Measurements from ENCODE around the gene RPP14.

RPP14 gene

GRCh38 chr3:58292866-58293265 is 13.2 kb upstream of the RPP14 start:
- DNase-seq = no peak

- DNase-seq = no peak
Observed at GRCh38 chr3:58293516-58293915, 12.5 kb upstream of the RPP14 start.

- DNase-seq = no peak
Observed at GRCh38 chr3:58296269-58296668, 9.8 kb upstream of the RPP14 start.

- DNase-seq = no peak
Observed at GRCh38 chr3:58296843-58297242, 9.2 kb upstream of the RPP14 start.

- DNase-seq = no peak
Observed at GRCh38 chr3:58298190-58298589, 7.9 kb upstream of the RPP14 start.

- no peak for DNase-seq
Observed at GRCh38 chr3:58299075-58299474, 7.0 kb upstream of the RPP14 start.

- DNase-seq = peak; percentile 25 to 46
Observed at GRCh38 chr3:58299839-58300516, 6.1 kb upstream of the RPP14 start.

- DNase-seq = peak; percentile 57 to 64
Observed at GRCh38 chr3:58307639-58308215, 1.7 kb downstream of the RPP14 start.

GRCh38 chr3:58308728-58309127 is 2.7 kb downstream of the RPP14 start:
- no peak for DNase-seq

GRCh38 chr3:58317811-58318210 is 11.8 kb downstream of the RPP14 start:
- no peak for DNase-seq

- no peak for DNase-seq
Observed at GRCh38 chr3:58321791-58322190, 15.7 kb downstream of the RPP14 start.

GRCh38 chr3:58322793-58323192 is 16.7 kb downstream of the RPP14 start:
- DNase-seq = no peak

GRCh38 chr3:58323529-58324390 is 17.7 kb downstream of the RPP14 start:
- no peak for DNase-seq

- DNase-seq = no peak
Observed at GRCh38 chr3:58324391-58325390, 18.6 kb downstream of the RPP14 start.

- DNase-seq = no peak
Observed at GRCh38 chr3:58325525-58325992, 19.5 kb downstream of the RPP14 start.

GRCh38 chr3:58326267-58326900 is 20.3 kb downstream of the RPP14 start:
- no peak for DNase-seq

GRCh38 chr3:58329150-58329921 is 23.3 kb downstream of the RPP14 start:
- DNase-seq = no peak

GRCh38 chr3:58329922-58330413 is 23.9 kb downstream of the RPP14 start:
- DNase-seq = no peak

GRCh38 chr3:58331593-58332152 is 25.6 kb downstream of the RPP14 start:
- DNase-seq = no peak

- peak; percentile 49 to 65 for DNase-seq
Observed at GRCh38 chr3:58332575-58333188, 26.6 kb downstream of the RPP14 start, which contains the start of gene PXK. Gene PXK (plus strand): TSS chr3:58332892. CDS start chr3:58332989, 97 bp downstream.
